ENCODE data around the gene ZNF587. TPM values are rescaled to one million over a fixed set of nuclear protein-coding genes. Genes with fewer than 3 reads are reported as not detected.
"Not testable (repeated sequence)": the region's sequence is repeated elsewhere in the genome, so short reads cannot be mapped to it uniquely, and the experiment has no call there.

ZNF587 gene
- total RNA-seq (2016; rRNA removed; fragmentation: Illumina TruSeq; extraction: Trizol) (17.5 and 22.9 TPM in 2 replicates), polyA plus RNA-seq (2011; rRNA removed) (8.7 and 12.6 TPM in 2 replicates), polyA minus RNA-seq (2011; rRNA and poly(A)+ RNA removed; ENCODE audit: low replicate concordance) (26.7 and 28.9 TPM in 2 replicates), Bru-seq, nascent RNA (percentile 92 among the genes with signal in this experiment), BruChase-seq, experiment 1, labeled RNA remaining after a 6-hour chase (percentile 95 among the genes with signal in this experiment), BruChase-seq, experiment 2, labeled RNA remaining after a 2-hour chase (percentile 98 among the genes with signal in this experiment)
- 22.5 and 25.4 TPM in 2 replicates for total RNA-seq (2016; cell fraction: cytosol; rRNA removed; fragmentation: Illumina TruSeq; extraction: Trizol; ENCODE audit: low read depth)
- total RNA-seq (2016; cell fraction: insoluble cytoplasmic fraction; rRNA removed; fragmentation: Illumina TruSeq; extraction: Trizol): 15.1 and 22.8 TPM in 2 replicates
- 13.8 and 14.3 TPM in 2 replicates for total RNA-seq (2016; cell fraction: membrane; rRNA removed; fragmentation: Illumina TruSeq; extraction: Trizol)
- total RNA-seq (2016; cell fraction: nucleus; rRNA removed; fragmentation: Illumina TruSeq; extraction: Trizol): 17.5 and 22.8 TPM in 2 replicates
- 2.6 and 3.8 TPM in 2 replicates for polyA plus RNA-seq (2011; cell fraction: cytosol; rRNA removed)
- 28.6 and 29.8 TPM in 2 replicates for polyA plus RNA-seq (2011; cell fraction: nucleus; rRNA removed)
- polyA plus RNA-seq (2012): 8.0 and 11.1 TPM in 2 replicates
- 0.52 and 0.95 TPM in 2 replicates for polyA plus RNA-seq (2016; cell fraction: cytosol; fragmentation: Illumina TruSeq; extraction: Trizol; ENCODE audit: low read depth)
- polyA plus RNA-seq (2016; cell fraction: insoluble cytoplasmic fraction; fragmentation: Illumina TruSeq; extraction: Trizol; ENCODE audit: low read depth): 5.2 and 7.9 TPM in 2 replicates
- 0.96 and 2.0 TPM in 2 replicates for polyA plus RNA-seq (2016; cell fraction: membrane; fragmentation: Illumina TruSeq; extraction: Trizol; ENCODE audit: low read depth)
- 41.3 and 44.4 TPM in 2 replicates for polyA plus RNA-seq (2016; cell fraction: nucleus; fragmentation: Illumina TruSeq; extraction: Trizol; ENCODE audit: insufficient read depth, low read depth)
- polyA minus RNA-seq (2011; cell fraction: cytosol; rRNA and poly(A)+ RNA removed): 17.4 and 22.9 TPM in 2 replicates
- polyA minus RNA-seq (2011; cell fraction: nucleus; rRNA and poly(A)+ RNA removed): 21.6 and 30.3 TPM in 2 replicates
- long read RNA-seq, experiment 1, partial matches to known transcripts: 0 of 1 reads
- long read RNA-seq, experiment 1, other reads (novel, unspliced or antisense): 1 of 1 reads
- long read RNA-seq, experiment 2, partial matches to known transcripts: 0 of 3 reads
- long read RNA-seq, experiment 2, other reads (novel, unspliced or antisense): 3 of 3 reads

GRCh38 chr19:57849666-57850473, at the start of gene ZNF587:
TSS of gene ZNF587 (plus strand) at chr19:57849859. CDS start at chr19:57850039, 180 bp downstream.
- intact Hi-C loops (cut with micrococcal nuclease; ENCODE audit: unreplicated experiment); H3K9me3 ChIP-seq (ENCODE audit: low read length); in situ Hi-C loops (cut with HindIII; ENCODE audit: extremely low pct_ligation_motif_present, low pct_unique_long_range_greater_than_20kb); H4K20me1 ChIP-seq (ENCODE audit: insufficient read depth, low read length); H3K27me3 ChIP-seq (ENCODE audit: control insufficient read depth in 1 of 2, insufficient read depth in 2 of 2, low read length in 2 of 2); H2AFZ ChIP-seq (ENCODE audit: low read length); CTCF ChIA-PET (ENCODE audit: low intra/inter-chr PET ratio, low total read pairs): not testable (repeated sequence)
- FAIRE-seq: peak; percentile 98
- H3K4me2 ChIP-seq (ENCODE audit: low read depth, low read length): peak within 1 kb of the TSS; percentile 76
- peaks cover 16% of the 10 kb centered on the region for H3K4me1 ChIP-seq (ENCODE audit: insufficient read depth, low read length)
- H3K27ac ChIP-seq (ENCODE audit: extremely low read length, insufficient read depth, low read length): peak within 1 kb of the TSS; percentile 68
- BruUV-seq (replicated peaks): TSS peak; percentile 70
- DNase-seq (ENCODE audit: low spot score): peak; percentile 84
- H3K4me3 ChIP-seq (replicated peaks in 1 of 3; ENCODE audit: insufficient read depth in 1 of 3, low read depth in 2 of 3, low read length in 3 of 3): peak within 1 kb of the TSS; percentile 76 to 91 (median 89)
- WGBS (ENCODE audit: low lambda C conversion rate): 0% methylated on average over 6 of the region's 42 CpGs
- POLR2A ChIA-PET: interaction anchor here (0.7 to 1.9 kb wide), 3 partner anchors 31 to 168 kb away, joined by 3 to 9 read pairs (median 5); partner anchors contain the start of genes ZNF551 and ZNF552
- ATAC-seq: peak; percentile 98
- peak within 1 kb of the TSS; percentile 91 for H3K9ac ChIP-seq (ENCODE audit: insufficient read depth, low read depth, low read length)
- H3K36me3 ChIP-seq (replicated peaks in 1 of 2; ENCODE audit: control insufficient read depth in 1 of 2, insufficient read depth in 2 of 2, low read length in 2 of 2): peaks cover 0 to 18% of the 10 kb centered on the region in 2 experiments; a peak in 4 of 5 replicates
- peaks cover 32% of the 10 kb centered on the region for H3K79me2 ChIP-seq (ENCODE audit: insufficient read depth, low read length)
- TF ChIP-seq POLR2AphosphoS5 (IDR thresholded peaks at IDR 0.05; ENCODE audit: low read depth, low read length) (peak; percentile 52; the same call in 1 of the 2 replicates), YEATS4 (CRISPR knock-in tag; IDR thresholded peaks at IDR 0.05; ENCODE audit: borderline replicate concordance) (peak; percentile 45), ATF4 (CRISPR knock-in tag; IDR thresholded peaks at IDR 0.05) (peak in 1 of 2 experiments; percentile 30; a peak in 1 of 4 replicates), ETV5 (CRISPR knock-in tag; IDR thresholded peaks at IDR 0.05; ENCODE audit: borderline replicate concordance) (peak; percentile 28; the same call in 1 of the 2 replicates), GATAD2A (CRISPR knock-in tag; IDR thresholded peaks at IDR 0.05) (0 out of 2 replicates have a peak, but pooled peaks have one; percentile 18), ZC3H13 (CRISPR knock-in tag; IDR thresholded peaks at IDR 0.05) (0 out of 2 replicates have a peak, but pooled peaks have one; percentile 20), GMEB1 (CRISPR knock-in tag; IDR thresholded peaks at IDR 0.05; ENCODE audit: borderline replicate concordance) (peak; percentile 99), TBX2 (CRISPR knock-in tag; IDR thresholded peaks at IDR 0.05; ENCODE audit: borderline replicate concordance) (peak; percentile 46; the same call in 1 of the 2 replicates), RBFOX2 (IDR thresholded peaks at IDR 0.05; ENCODE audit: low read depth, low read length) (peak; percentile 55; the same call in 1 of the 2 replicates), ZNF644 (CRISPR knock-in tag; IDR thresholded peaks at IDR 0.05; ENCODE audit: low read depth) (peak; percentile 62; the same call in 1 of the 2 replicates), HCFC1 (IDR thresholded peaks at IDR 0.05; ENCODE audit: low read depth, low read length) (peak; percentile 84), SPEN (CRISPR knock-in tag; IDR thresholded peaks at IDR 0.05; ENCODE audit: low read depth) (peak; percentile 71), PHF21A (CRISPR knock-in tag; IDR thresholded peaks at IDR 0.05) (peak; percentile 45; the same call in 1 of the 2 replicates), GATAD1 (CRISPR knock-in tag; IDR thresholded peaks at IDR 0.05) (peak; percentile 83), POGZ (CRISPR knock-in tag; IDR thresholded peaks at IDR 0.05) (0 out of 2 replicates have a peak, but pooled peaks have one; percentile 41)
